Upper lobe of left lung (tissue), 4 donors: ENCODE results near the gene GABBR1.

Experiments used
- CTCF ChIP-seq, 6 experiments: fragments of 450-650 bp in 4 of 6; fragments of 200-600 bp in 2 of 6; sonication (generic) in 2 of 6; IDR thresholded peaks; one replicate each; pipeline ENCODE4 v1.5.1; 2016 to 2019; ENCODE audit warnings: antibody characterized with exemption in 6 of 6
- POLR2A ChIP-seq, 4 donors: fragments of 450-650 bp; IDR thresholded peaks; one replicate each; pipeline ENCODE4 v1.5.1; 2016 to 2017; ENCODE audit warnings: antibody characterized with exemption in 4 of 4, mild to moderate bottlenecking in 2 of 4
- POLR2AphosphoS5 ChIP-seq, 2 donors: sonication (generic); formaldehyde crosslinking; IDR thresholded peaks; one replicate each; pipeline ENCODE4 v1.5.1; 2017; ENCODE audit warnings: antibody characterized with exemption in 2 of 2

- TF ChIP-seq CTCF (IDR thresholded peaks at IDR 0.05) (no peak), POLR2A (IDR thresholded peaks at IDR 0.05) (no peak), POLR2AphosphoS5 (IDR thresholded peaks at IDR 0.05) (no peak)
Observed at GRCh38 chr6:29620630-29621029, 12.4 kb downstream of the GABBR1 start.
